ENCODE data around the gene ALAS1.

The ALAS1 gene

GRCh38 chr3:52256159-52256558, 58.2 kb downstream of the ALAS1 start:
- DNase-seq, result no peak

- no peak for DNase-seq
Measured at GRCh38 chr3:52256622-52257021, 58.7 kb downstream of the ALAS1 start.

- DNase-seq, result no peak
Measured at GRCh38 chr3:52257911-52258310, 60.0 kb downstream of the ALAS1 start.

GRCh38 chr3:52259035-52259434, 61.1 kb downstream of the ALAS1 start:
- no peak for DNase-seq

- no peak for DNase-seq
Measured at GRCh38 chr3:52259448-52259847, 61.5 kb downstream of the ALAS1 start.

GRCh38 chr3:52262447-52262846, 64.5 kb downstream of the ALAS1 start:
- no peak for DNase-seq

Data from effector CD8-positive, alpha-beta T cell (primary cell).